HEK293 (cell line): ENCODE data around the gene FCER2.

Experiments
- CTCF ChIA-PET: fragments of 350-600 bp; formaldehyde crosslinking; extraction: SDS; loops from one replicate; lab custom pipeline; 2021; ENCODE audit warnings: antibody characterized with exemption; lab: Yijun Ruan, JAX
- POLR2A ChIA-PET: fragments of 300-600 bp; formaldehyde crosslinking; extraction: SDS; loops from one replicate; lab custom pipeline; 2020; ENCODE audit warnings: antibody characterized with exemption, inconsistent platforms; lab: Yijun Ruan, JAX
- H3K27ac ChIP-seq: fragments of 200-500 bp; sonication (Bioruptor generic); 2 replicates; pipeline ENCODE4 v1.5.1; 2014; ENCODE audit warnings: low read depth, low read length, control low read depth, inconsistent platforms; ENCODE audit errors: extremely low read depth
- H3K36me3 ChIP-seq, 2 experiments: fragments of 200-500 bp in 1 of 2; sonication (Bioruptor generic) in 1 of 2; 1 replicate in 1 of 2; 2 replicates in 1 of 2; pipeline ENCODE4 v1.5.1; 2014 to 2017; ENCODE audit warnings: inconsistent platforms in 2 of 2, low read length in 2 of 2; ENCODE audit not compliant: control insufficient read depth in 2 of 2, insufficient read depth in 1 of 2
- H3K4me1 ChIP-seq: fragments of 200-500 bp; sonication (Bioruptor generic); 2 replicates; pipeline ENCODE4 v1.5.1; 2014; ENCODE audit warnings: mild to moderate bottlenecking, low read length, inconsistent platforms; ENCODE audit not compliant: control insufficient read depth, insufficient read depth
- H3K4me3 ChIP-seq: 2 replicates; pipeline ENCODE4 v1.5.1; 2011; ENCODE audit warnings: low read depth, mild to moderate bottlenecking, control low read depth, low read length, moderate library complexity
- H3K9me3 ChIP-seq: fragments of 200-500 bp; sonication (Bioruptor generic); 2 replicates; pipeline ENCODE4 v1.5.1; 2014; ENCODE audit warnings: low read depth, low read length, inconsistent platforms; ENCODE audit not compliant: control insufficient read depth, insufficient read depth
- YY2 ChIP-seq: fragments of 450-650 bp; formaldehyde crosslinking; IDR thresholded peaks from 2 replicates; pipeline ENCODE4 v1.5.1; 2016; ENCODE audit warnings: missing biosample characterization, missing genetic modification characterization
- ZBTB7A ChIP-seq: fragments of 450-650 bp; formaldehyde crosslinking; IDR thresholded peaks from 2 replicates; pipeline ENCODE4 v1.5.1; 2016; ENCODE audit warnings: low read depth, missing biosample characterization, missing genetic modification characterization
- ZFP41 ChIP-seq: fragments of 450-650 bp; formaldehyde crosslinking; IDR thresholded peaks from 2 replicates; pipeline ENCODE4 v1.5.1; 2016; ENCODE audit warnings: missing biosample characterization, missing genetic modification characterization, borderline replicate concordance
- ZNF157 ChIP-seq: fragments of 450-650 bp; formaldehyde crosslinking; IDR thresholded peaks from 2 replicates; pipeline ENCODE4 v1.5.1; 2016; ENCODE audit warnings: missing biosample characterization, missing genetic modification characterization
- ZNF175 ChIP-seq: fragments of 450-650 bp; formaldehyde crosslinking; IDR thresholded peaks from 2 replicates; pipeline ENCODE4 v1.5.1; 2016; ENCODE audit warnings: missing biosample characterization, missing genetic modification characterization
- ZNF202 ChIP-seq: fragments of 450-650 bp; formaldehyde crosslinking; IDR thresholded peaks from 2 replicates; pipeline ENCODE4 v1.5.1; 2016; ENCODE audit warnings: missing biosample characterization, missing genetic modification characterization, borderline replicate concordance
- ZNF223 ChIP-seq: fragments of 450-650 bp; formaldehyde crosslinking; IDR thresholded peaks from 2 replicates; pipeline ENCODE4 v1.5.1; 2016; ENCODE audit warnings: missing biosample characterization, missing genetic modification characterization
- ZNF24 ChIP-seq: fragments of 450-650 bp; formaldehyde crosslinking; IDR thresholded peaks from 2 replicates; pipeline ENCODE4 v1.5.1; 2016; ENCODE audit warnings: missing biosample characterization, missing genetic modification characterization
- ZNF416 ChIP-seq: fragments of 450-650 bp; formaldehyde crosslinking; IDR thresholded peaks from 2 replicates; pipeline ENCODE4 v1.5.1; 2016; ENCODE audit warnings: missing biosample characterization, missing genetic modification characterization
- ZNF426 ChIP-seq: fragments of 450-650 bp; formaldehyde crosslinking; IDR thresholded peaks from 2 replicates; pipeline ENCODE4 v1.5.1; 2017; ENCODE audit warnings: missing biosample characterization, missing genetic modification characterization, mild to moderate bottlenecking, inconsistent platforms, moderate library complexity
- ZNF629 ChIP-seq: fragments of 450-650 bp; formaldehyde crosslinking; IDR thresholded peaks from 2 replicates; pipeline ENCODE4 v1.5.1; 2017; ENCODE audit warnings: missing biosample characterization, missing genetic modification characterization
- ZNF791 ChIP-seq: fragments of 450-650 bp; formaldehyde crosslinking; IDR thresholded peaks from 2 replicates; pipeline ENCODE4 v1.5.1; 2016; ENCODE audit warnings: missing biosample characterization, missing genetic modification characterization
- ZNF792 ChIP-seq: fragments of 450-650 bp; formaldehyde crosslinking; IDR thresholded peaks from 2 replicates; pipeline ENCODE4 v1.5.1; 2016; ENCODE audit warnings: missing biosample characterization, missing genetic modification characterization
- TF ChIP-seq, protein P1 (sequence below): fragments of 450-650 bp; formaldehyde crosslinking; IDR thresholded peaks from 2 replicates; pipeline ENCODE4 v1.5.1; 2016; ENCODE audit warnings: missing biosample characterization, missing genetic modification characterization
- TF ChIP-seq, protein P2 (sequence below): fragments of 450-650 bp; formaldehyde crosslinking; IDR thresholded peaks from 2 replicates; pipeline ENCODE4 v1.5.1; 2016; ENCODE audit warnings: missing biosample characterization, missing genetic modification characterization
- TF ChIP-seq, protein P3 (sequence below): fragments of 450-650 bp; formaldehyde crosslinking; IDR thresholded peaks from 2 replicates; pipeline ENCODE4 v1.5.1; 2016; ENCODE audit warnings: missing biosample characterization, missing genetic modification characterization
- TF ChIP-seq, protein P4 (sequence below): fragments of 450-650 bp; formaldehyde crosslinking; IDR thresholded peaks from 2 replicates; pipeline ENCODE4 v1.5.1; 2016; ENCODE audit warnings: missing biosample characterization, missing genetic modification characterization, borderline replicate concordance
- TF ChIP-seq, protein P5 (sequence below): fragments of 450-650 bp; formaldehyde crosslinking; IDR thresholded peaks from 2 replicates; pipeline ENCODE4 v1.5.1; 2017; ENCODE audit warnings: missing biosample characterization, missing genetic modification characterization
- TF ChIP-seq, protein P6 (sequence below): fragments of 450-650 bp; formaldehyde crosslinking; IDR thresholded peaks from 2 replicates; pipeline ENCODE4 v1.5.1; 2016; ENCODE audit warnings: missing biosample characterization, missing genetic modification characterization

Gene FCER2

DNA sequence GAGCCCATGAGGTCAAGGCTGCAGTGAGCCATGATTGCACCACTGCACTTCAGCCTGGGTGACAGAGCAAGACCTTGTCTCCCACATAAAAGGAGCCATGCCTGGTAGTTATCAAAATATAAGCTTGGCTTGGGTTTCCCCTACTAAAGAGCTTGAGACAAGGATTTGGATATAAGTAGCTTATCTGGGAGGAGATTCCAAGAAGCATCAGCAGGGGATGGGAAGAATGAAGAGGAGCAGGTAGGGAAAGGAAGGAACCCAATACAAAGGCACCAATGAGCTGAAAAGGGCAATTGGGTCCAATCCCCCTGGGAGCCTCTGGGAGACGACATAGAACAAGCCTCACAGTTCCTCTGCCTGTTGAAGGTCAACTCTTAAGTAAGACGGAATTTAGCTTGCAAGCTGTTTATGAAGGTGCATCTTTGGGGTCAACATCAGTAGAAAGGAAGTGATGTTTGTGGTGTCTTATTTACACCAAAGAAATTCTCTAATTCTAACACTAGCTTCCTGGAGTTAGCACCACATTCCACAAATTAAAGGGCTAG, 37.4 kb upstream of the FCER2 start:
- Histone ChIP-seq H3K9me3 (no peaks in the 10 kb centered on the region), H3K4me3 (no peak overlapping the region), H3K36me3 (no peaks in the 10 kb centered on the region), H3K27ac (no peak overlapping the region), H3K4me1 (no peaks in the 10 kb centered on the region)
- ChIA-PET POLR2A (no interaction called here), CTCF (interaction anchor here (0.6 to 1.2 kb wide), 4 partner anchors 31 to 599 kb away, joined by 3 to 6 read pairs (median 4); no protein-coding TSS in a partner anchor)
- no peak for TF ChIP-seq ZNF792 (tag by site-specific recombination)
- no peak for TF ChIP-seq ZBTB7A (tag by site-specific recombination)

DNA sequence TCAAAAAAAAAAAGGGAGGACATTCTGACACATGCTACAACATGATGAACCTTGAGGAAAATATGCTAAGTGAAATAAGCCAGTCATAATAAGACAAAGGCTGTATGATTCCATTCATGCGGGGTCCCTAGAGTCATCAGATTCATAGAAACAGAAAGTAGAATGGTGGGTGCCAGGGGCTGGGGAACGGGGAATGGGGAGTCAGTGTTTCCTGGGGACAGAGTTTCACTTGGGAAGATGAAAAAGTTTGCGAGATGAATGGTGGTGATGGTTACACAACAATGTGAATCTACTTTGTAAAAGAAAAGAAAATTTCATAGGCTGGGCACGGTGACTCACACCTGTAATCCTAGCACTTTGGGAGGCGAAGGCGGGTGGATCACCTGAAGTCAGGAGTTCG, 36.1 kb upstream of the FCER2 start:
- Histone ChIP-seq H3K4me3 (no peak overlapping the region), H3K27ac (no peak overlapping the region), H3K36me3 (no peaks in the 10 kb centered on the region), H3K9me3 (no peaks in the 10 kb centered on the region), H3K4me1 (no peaks in the 10 kb centered on the region)
- TF ChIP-seq ZNF426 (tag by site-specific recombination): no peak
- TF ChIP-seq, protein P1, sequence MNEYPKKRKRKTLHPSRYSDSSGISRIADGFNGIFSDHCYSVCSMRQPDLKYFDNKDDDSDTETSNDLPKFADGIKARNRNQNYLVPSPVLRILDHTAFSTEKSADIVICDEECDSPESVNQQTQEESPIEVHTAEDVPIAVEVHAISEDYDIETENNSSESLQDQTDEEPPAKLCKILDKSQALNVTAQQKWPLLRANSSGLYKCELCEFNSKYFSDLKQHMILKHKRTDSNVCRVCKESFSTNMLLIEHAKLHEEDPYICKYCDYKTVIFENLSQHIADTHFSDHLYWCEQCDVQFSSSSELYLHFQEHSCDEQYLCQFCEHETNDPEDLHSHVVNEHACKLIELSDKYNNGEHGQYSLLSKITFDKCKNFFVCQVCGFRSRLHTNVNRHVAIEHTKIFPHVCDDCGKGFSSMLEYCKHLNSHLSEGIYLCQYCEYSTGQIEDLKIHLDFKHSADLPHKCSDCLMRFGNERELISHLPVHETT (tag by site-specific recombination): no peak
- TF ChIP-seq ZNF791 (tag by site-specific recombination): no peak
- TF ChIP-seq, protein P2, sequence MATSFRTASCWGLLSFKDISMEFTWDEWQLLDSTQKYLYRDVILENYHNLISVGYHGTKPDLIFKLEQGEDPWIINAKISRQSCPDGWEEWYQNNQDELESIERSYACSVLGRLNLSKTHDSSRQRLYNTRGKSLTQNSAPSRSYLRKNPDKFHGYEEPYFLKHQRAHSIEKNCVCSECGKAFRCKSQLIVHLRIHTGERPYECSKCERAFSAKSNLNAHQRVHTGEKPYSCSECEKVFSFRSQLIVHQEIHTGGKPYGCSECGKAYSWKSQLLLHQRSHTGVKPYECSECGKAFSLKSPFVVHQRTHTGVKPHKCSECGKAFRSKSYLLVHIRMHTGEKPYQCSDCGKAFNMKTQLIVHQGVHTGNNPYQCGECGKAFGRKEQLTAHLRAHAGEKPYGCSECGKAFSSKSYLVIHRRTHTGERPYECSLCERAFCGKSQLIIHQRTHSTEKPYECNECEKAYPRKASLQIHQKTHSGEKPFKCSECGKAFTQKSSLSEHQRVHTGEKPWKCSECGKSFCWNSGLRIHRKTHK: no peak
- no peak for TF ChIP-seq ZNF24 (tag by site-specific recombination)
- no peak for TF ChIP-seq ZNF175 (tag by site-specific recombination)
- TF ChIP-seq YY2 (tag by site-specific recombination): no peak
- TF ChIP-seq ZNF223 (tag by site-specific recombination): no peak
- no peak for TF ChIP-seq ZNF157 (tag by site-specific recombination)
- TF ChIP-seq ZNF629 (tag by site-specific recombination): no peak
- TF ChIP-seq ZNF202 (tag by site-specific recombination): no peak
- TF ChIP-seq, protein P3, sequence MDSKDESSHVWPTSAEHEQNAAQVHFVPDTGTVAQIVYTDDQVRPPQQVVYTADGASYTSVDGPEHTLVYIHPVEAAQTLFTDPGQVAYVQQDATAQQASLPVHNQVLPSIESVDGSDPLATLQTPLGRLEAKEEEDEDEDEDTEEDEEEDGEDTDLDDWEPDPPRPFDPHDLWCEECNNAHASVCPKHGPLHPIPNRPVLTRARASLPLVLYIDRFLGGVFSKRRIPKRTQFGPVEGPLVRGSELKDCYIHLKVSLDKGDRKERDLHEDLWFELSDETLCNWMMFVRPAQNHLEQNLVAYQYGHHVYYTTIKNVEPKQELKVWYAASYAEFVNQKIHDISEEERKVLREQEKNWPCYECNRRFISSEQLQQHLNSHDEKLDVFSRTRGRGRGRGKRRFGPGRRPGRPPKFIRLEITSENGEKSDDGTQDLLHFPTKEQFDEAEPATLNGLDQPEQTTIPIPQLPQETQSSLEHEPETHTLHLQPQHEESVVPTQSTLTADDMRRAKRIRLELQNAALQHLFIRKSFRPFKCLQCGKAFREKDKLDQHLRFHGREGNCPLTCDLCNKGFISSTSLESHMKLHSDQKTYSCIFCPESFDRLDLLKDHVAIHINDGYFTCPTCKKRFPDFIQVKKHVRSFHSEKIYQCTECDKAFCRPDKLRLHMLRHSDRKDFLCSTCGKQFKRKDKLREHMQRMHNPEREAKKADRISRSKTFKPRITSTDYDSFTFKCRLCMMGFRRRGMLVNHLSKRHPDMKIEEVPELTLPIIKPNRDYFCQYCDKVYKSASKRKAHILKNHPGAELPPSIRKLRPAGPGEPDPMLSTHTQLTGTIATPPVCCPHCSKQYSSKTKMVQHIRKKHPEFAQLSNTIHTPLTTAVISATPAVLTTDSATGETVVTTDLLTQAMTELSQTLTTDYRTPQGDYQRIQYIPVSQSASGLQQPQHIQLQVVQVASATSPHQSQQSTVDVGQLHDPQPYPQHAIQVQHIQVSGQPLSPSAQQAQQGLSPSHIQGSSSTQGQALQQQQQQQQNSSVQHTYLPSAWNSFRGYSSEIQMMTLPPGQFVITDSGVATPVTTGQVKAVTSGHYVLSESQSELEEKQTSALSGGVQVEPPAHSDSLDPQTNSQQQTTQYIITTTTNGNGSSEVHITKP (tag by site-specific recombination): no peak
- CTCF ChIA-PET: interaction anchor here (0.7 to 1.2 kb wide), 3 partner anchors 170 to 186 kb away, joined by 3 to 6 read pairs (median 3); no protein-coding TSS in a partner anchor
- POLR2A ChIA-PET: no interaction called here

DNA sequence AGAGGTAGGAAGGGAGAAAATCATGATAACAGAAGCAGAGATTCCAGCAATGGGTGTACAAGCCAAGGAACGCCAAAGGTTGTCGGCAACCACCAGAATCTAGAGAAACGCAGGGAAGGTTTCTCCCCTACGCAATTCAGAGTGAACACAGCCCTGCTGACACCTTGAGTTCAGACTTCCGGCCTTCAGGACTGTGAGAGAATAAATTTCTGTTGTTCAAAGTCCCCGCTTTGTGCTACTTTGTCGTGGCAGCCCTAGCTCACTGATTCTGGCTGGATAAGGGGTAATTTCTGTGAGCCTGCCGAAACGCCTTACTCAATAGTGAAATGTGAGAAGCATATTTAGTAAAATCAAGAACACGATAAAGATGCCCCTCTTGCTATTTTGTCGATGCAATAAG, 35.3 kb upstream of the FCER2 start:
- Histone ChIP-seq H3K4me3 (no peak overlapping the region), H3K9me3 (no peaks in the 10 kb centered on the region), H3K27ac (no peak overlapping the region), H3K36me3 (no peaks in the 10 kb centered on the region), H3K4me1 (no peaks in the 10 kb centered on the region)
- CTCF ChIA-PET: interaction anchor here (0.7 to 0.8 kb wide), 2 partner anchors 169 to 185 kb away, joined by 3 read pairs; no protein-coding TSS in a partner anchor
- POLR2A ChIA-PET: no interaction called here
- TF ChIP-seq, protein P4, sequence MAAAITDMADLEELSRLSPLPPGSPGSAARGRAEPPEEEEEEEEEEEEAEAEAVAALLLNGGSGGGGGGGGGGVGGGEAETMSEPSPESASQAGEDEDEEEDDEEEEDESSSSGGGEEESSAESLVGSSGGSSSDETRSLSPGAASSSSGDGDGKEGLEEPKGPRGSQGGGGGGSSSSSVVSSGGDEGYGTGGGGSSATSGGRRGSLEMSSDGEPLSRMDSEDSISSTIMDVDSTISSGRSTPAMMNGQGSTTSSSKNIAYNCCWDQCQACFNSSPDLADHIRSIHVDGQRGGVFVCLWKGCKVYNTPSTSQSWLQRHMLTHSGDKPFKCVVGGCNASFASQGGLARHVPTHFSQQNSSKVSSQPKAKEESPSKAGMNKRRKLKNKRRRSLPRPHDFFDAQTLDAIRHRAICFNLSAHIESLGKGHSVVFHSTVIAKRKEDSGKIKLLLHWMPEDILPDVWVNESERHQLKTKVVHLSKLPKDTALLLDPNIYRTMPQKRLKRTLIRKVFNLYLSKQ (tag by site-specific recombination): no peak
- TF ChIP-seq YY2 (tag by site-specific recombination) (no peak), ZNF202 (tag by site-specific recombination) (no peak), ZNF416 (tag by site-specific recombination) (no peak), ZFP41 (no peak)
- TF ChIP-seq, protein P5, sequence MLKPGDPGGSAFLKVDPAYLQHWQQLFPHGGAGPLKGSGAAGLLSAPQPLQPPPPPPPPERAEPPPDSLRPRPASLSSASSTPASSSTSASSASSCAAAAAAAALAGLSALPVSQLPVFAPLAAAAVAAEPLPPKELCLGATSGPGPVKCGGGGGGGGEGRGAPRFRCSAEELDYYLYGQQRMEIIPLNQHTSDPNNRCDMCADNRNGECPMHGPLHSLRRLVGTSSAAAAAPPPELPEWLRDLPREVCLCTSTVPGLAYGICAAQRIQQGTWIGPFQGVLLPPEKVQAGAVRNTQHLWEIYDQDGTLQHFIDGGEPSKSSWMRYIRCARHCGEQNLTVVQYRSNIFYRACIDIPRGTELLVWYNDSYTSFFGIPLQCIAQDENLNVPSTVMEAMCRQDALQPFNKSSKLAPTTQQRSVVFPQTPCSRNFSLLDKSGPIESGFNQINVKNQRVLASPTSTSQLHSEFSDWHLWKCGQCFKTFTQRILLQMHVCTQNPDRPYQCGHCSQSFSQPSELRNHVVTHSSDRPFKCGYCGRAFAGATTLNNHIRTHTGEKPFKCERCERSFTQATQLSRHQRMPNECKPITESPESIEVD (tag by site-specific recombination): no peak
- TF ChIP-seq, protein P6, sequence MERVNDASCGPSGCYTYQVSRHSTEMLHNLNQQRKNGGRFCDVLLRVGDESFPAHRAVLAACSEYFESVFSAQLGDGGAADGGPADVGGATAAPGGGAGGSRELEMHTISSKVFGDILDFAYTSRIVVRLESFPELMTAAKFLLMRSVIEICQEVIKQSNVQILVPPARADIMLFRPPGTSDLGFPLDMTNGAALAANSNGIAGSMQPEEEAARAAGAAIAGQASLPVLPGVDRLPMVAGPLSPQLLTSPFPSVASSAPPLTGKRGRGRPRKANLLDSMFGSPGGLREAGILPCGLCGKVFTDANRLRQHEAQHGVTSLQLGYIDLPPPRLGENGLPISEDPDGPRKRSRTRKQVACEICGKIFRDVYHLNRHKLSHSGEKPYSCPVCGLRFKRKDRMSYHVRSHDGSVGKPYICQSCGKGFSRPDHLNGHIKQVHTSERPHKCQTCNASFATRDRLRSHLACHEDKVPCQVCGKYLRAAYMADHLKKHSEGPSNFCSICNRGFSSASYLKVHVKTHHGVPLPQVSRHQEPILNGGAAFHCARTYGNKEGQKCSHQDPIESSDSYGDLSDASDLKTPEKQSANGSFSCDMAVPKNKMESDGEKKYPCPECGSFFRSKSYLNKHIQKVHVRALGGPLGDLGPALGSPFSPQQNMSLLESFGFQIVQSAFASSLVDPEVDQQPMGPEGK (tag by site-specific recombination): no peak
